ENCODE measurements around the gene STARD13.

DNA sequence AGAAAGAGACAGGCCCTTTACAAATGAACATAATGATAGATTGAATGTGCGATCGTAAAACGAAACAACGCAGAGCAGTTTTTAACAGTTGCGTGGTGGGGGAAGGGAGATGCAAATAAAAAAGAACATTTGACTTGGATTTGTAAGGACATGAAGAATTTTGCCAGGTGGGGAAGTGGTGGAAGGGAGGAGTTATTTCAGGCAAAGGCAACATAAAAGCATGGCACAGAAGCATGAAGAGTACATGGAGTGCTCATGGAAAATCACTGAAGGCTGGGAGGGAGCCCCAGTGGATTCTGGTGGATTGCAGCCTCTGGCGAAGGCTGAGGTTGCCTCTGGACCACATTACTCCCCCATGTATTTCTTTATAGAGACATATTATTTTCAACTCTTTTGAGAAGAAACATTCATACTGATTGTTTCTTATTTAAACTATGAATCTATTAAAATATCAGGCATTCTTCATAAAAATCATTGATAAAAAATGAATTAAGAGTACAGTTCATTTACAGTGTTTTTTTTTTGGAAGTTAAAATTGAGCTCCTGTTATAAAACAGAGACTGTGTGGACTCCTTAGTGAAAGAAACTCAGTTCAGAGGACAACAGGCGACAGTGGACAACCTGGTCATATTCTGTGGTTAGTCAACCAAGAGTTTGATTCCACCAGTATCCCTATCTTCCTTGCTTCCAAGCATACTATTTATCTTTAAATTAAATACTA, 57.5 kb downstream of the STARD13 start:
- no peak for TF ChIP-seq CTCF (IDR thresholded peaks at IDR 0.05)
- TF ChIP-seq POLR2AphosphoS5 (IDR thresholded peaks at IDR 0.05): no peak
- TF ChIP-seq POLR2A (IDR thresholded peaks at IDR 0.05): no peak
